Aorta (tissue), 5 donors: Measurements from ENCODE around the gene UGT1A3. TPM values are rescaled to one million over a fixed set of nuclear protein-coding genes. Genes with fewer than 3 reads are reported as not detected.
"Not testable (repeated sequence)": the region's sequence is repeated elsewhere in the genome, so short reads cannot be mapped to it uniquely, and the experiment has no call there.

ENCODE experiments used
- ATAC-seq: fragments of 200-7000 bp; cut with Tn5 transposase; one replicate; pipeline ENCODE4 v1.9.1; 2022; ENCODE audit warnings: moderate library complexity; ENCODE audit not compliant: low FRiP score
- DNase-seq, 2 donors: peaks; one replicate each; pipeline ENCODE4 v3.0.0-alpha.2; 2020
- H3K27ac ChIP-seq, 2 donors: one replicate each; pipeline ENCODE4 v1.5.1; 2013; ENCODE audit warnings: low read length in 2 of 2, mild to moderate bottlenecking in 2 of 2, moderate library complexity in 2 of 2, control low read depth in 1 of 2, inconsistent platforms in 1 of 2, low read depth in 1 of 2
- H3K27me3 ChIP-seq, 2 donors: one replicate each; pipeline ENCODE4 v1.6.1; 2013; ENCODE audit warnings: control low read depth in 1 of 2, low read length in 1 of 2, mild to moderate bottlenecking in 1 of 2, moderate library complexity in 1 of 2; ENCODE audit not compliant: insufficient read depth in 2 of 2, control insufficient read depth in 1 of 2
- H3K36me3 ChIP-seq, 2 donors: one replicate each; pipeline ENCODE4 v1.6.1; 2013; ENCODE audit warnings: control low read depth in 1 of 2, low read length in 1 of 2, mild to moderate bottlenecking in 1 of 2; ENCODE audit not compliant: insufficient read depth in 2 of 2, control insufficient read depth in 1 of 2
- H3K4me1 ChIP-seq, 2 donors: one replicate each; pipeline ENCODE4 v1.6.1; 2013; ENCODE audit warnings: low read length in 2 of 2, control low read depth in 1 of 2, mild to moderate bottlenecking in 1 of 2, moderate library complexity in 1 of 2; ENCODE audit not compliant: insufficient read depth in 2 of 2, control insufficient read depth in 1 of 2
- H3K4me3 ChIP-seq, 2 donors: one replicate each; pipeline ENCODE4 v1.5.1; 2013; ENCODE audit warnings: low read length in 2 of 2, control low read depth in 1 of 2, mild to moderate bottlenecking in 1 of 2
- H3K9me3 ChIP-seq: one replicate; pipeline ENCODE4 v1.6.1; 2013; ENCODE audit warnings: mild to moderate bottlenecking, low read length; ENCODE audit not compliant: control insufficient read depth
- WGBS, 2 donors: extraction: QIAGEN DNeasy Blood & Tissue Kit; methylation state at CpG; one replicate each; pipeline ENCODE4 v1.1.7; 2013; 5-methylcytosine and 5-hydroxymethylcytosine counted together
- intact Hi-C, 2 donors: fragments of 100-400 bp; cut with DNase I; formaldehyde crosslinking; loops; one replicate each; pipeline versions ENCODE4 v1.14.2 to v1.15.0; 2022
- polyA plus RNA-seq, 2 donors: library from polyadenylated mRNA; stranded (reverse); fragments of 200-250 nt; gene quantifications; one replicate each; pipeline ENCODE4 v1.2.3, GENCODE V29; 2013
- total RNA-seq, 2 donors: library from RNA; stranded (reverse); fragmentation: NEBNext Ultra II Directional; extraction: Animal tissue kit (Norgen Biotek cat#: 25700); gene quantifications; one replicate each; pipeline ENCODE4 v1.2.1, GENCODE V29; 2021
- donor health status: healthy with polysubstance abuse.
- donor health status: Bipolar disorder and iron deficiency.
- donor health status: DM: no; HTN: no; CAD: no.
- donor health status: DM: no; HTN: no; CAD: no.
- donor health status: DM: yes; HTN: yes; CAD: no.

UGT1A3 gene
- total and polyA plus RNA-seq, 4 donors: not detected

- intact Hi-C loops: no loop called here
- no peaks in the 10 kb centered on the region for H3K9me3 ChIP-seq
- H3K4me3 ChIP-seq: no peak overlapping the region
- H3K27me3 ChIP-seq: no peaks in the 10 kb centered on the region
- no peaks in the 10 kb centered on the region for H3K4me1 ChIP-seq
- DNase-seq (no peak), ATAC-seq (no peak)
- H3K36me3 ChIP-seq: no peaks in the 10 kb centered on the region
- WGBS, 2 donors: 47 to 51% methylated on average over 4 of the region's 4 CpGs
- H3K27ac ChIP-seq: no peak overlapping the region
Measured at GRCh38 chr2:233690444-233690843, 38.4 kb upstream of the UGT1A3 start.

- no peaks in the 10 kb centered on the region for H3K9me3 ChIP-seq
- DNase-seq: no peak
- H3K4me1 ChIP-seq: no peaks in the 10 kb centered on the region
- 86% methylated on average over 11 of the region's 11 CpGs for WGBS, 2 donors
- no peaks in the 10 kb centered on the region for H3K27me3 ChIP-seq
- intact Hi-C loops: no loop called here
- no peak for ATAC-seq
- H3K36me3 ChIP-seq: no peaks in the 10 kb centered on the region
- H3K27ac ChIP-seq: no peak overlapping the region
- no peak overlapping the region for H3K4me3 ChIP-seq
Measured at GRCh38 chr2:233691443-233692433, 37.1 kb upstream of the UGT1A3 start.

DNA sequence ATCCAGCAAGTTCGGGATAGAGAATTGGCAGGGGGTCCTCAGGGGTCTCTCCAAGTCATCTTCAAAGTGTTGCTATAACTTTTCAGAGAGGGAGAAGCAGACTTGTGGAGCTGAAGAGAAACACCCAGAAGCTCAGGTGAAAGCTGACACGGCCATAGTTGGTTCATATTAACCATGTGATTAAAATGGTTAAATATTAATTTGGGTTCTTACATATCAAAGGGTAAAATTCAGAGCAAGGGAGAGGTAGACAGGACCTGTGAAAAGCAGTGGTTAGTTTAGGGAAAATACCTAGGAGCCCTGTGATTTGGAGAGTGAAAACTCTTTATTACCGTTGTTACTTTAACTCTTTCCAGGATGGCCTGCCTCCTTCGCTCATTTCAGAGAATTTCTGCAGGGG lies 36.2 kb upstream of the UGT1A3 start, which contains the start of gene UGT1A6:
Gene UGT1A6 (plus strand): TSS at position 243 of the 400 bp plus-strand sequence. CDS start 115 bp downstream, at position 358.
- Histone ChIP-seq H3K4me1 (no peaks in the 10 kb centered on the region), H3K27me3 (no peaks in the 10 kb centered on the region), H3K27ac (no peak within 1 kb of the TSS), H3K4me3 (no peak within 1 kb of the TSS), H3K36me3 (no peaks in the 10 kb centered on the region), H3K9me3 (no peaks in the 10 kb centered on the region)
- no peak for ATAC-seq
- 89 to 92% methylated on average over 4 of the region's 4 CpGs for WGBS, 2 donors
- intact Hi-C loops: no loop called here
- no peak for DNase-seq

- no peaks in the 10 kb centered on the region for H3K4me1 ChIP-seq
- ATAC-seq: no peak
Measured at GRCh38 chr2:233693963-233694362, 34.9 kb upstream of the UGT1A3 start.

GRCh38 chr2:233698740-233699139 lies 30.1 kb upstream of the UGT1A3 start:
- intact Hi-C loops: no loop called here
- ATAC-seq (no peak), DNase-seq (no peak)
- Histone ChIP-seq H3K4me1 (no peaks in the 10 kb centered on the region), H3K27me3 (no peaks in the 10 kb centered on the region), H3K4me3 (no peak overlapping the region), H3K27ac (no peak overlapping the region), H3K36me3 (no peaks in the 10 kb centered on the region), H3K9me3 (peaks cover 1% of the 10 kb centered on the region)
- WGBS, 2 donors: 81% methylated on average over 4 of the region's 4 CpGs

More at GRCh38 chr2:233693963-233694362, 34.9 kb upstream of the UGT1A3 start:
- 70 to 78% methylated on average over 6 of the region's 6 CpGs for WGBS, 2 donors
- intact Hi-C loops: no loop called here
- Histone ChIP-seq H3K27me3 (no peaks in the 10 kb centered on the region), H3K36me3 (no peaks in the 10 kb centered on the region), H3K4me3 (no peak overlapping the region), H3K27ac (no peak overlapping the region), H3K9me3 (no peaks in the 10 kb centered on the region)
- no peak for DNase-seq

GRCh38 chr2:233699424-233700027 lies 29.3 kb upstream of the UGT1A3 start:
- DNase-seq (no peak), ATAC-seq (peak; percentile 59)
- H3K36me3 ChIP-seq: no peaks in the 10 kb centered on the region
- intact Hi-C loops: loop anchor here in 1 of 2 donors (10.0 kb wide), 1 partner anchor 215 kb away; no protein-coding TSS in a partner anchor
- WGBS, 2 donors: 92% methylated on average over 8 of the region's 8 CpGs
- no peak overlapping the region for H3K27ac ChIP-seq
- H3K9me3 ChIP-seq: peaks cover 1% of the 10 kb centered on the region
- H3K4me1 ChIP-seq: no peaks in the 10 kb centered on the region
- H3K27me3 ChIP-seq: no peaks in the 10 kb centered on the region
- no peak overlapping the region for H3K4me3 ChIP-seq

DNA sequence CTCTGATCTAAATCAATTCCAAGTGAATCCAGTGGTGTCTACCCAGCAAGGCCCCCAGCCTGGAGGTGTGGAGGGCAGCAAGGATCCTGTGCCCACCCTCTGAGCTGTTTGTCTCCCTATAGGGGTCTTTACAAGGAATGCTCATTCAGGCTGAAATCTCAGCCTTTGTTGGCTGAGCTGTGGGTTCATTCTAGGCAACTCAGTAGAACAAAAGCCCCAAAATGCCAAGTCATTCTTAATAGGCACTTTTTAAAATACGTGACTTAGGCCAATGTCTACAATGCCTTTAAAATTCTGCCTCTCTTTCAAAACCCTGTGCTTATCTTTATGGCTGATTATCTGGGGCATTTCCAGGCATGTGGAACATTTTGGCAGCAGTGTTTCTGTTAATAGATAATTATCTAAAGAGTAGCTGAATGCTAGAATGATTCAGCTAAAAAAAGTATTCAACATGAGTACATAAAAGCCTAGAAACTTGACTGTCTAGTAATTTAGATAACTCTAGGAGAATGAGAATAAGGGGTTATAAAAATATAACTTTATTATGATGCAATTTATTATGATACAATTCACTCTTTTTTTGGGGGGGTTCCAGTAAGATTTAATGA lies 28.7 kb upstream of the UGT1A3 start:
- Histone ChIP-seq H3K36me3 (no peaks in the 10 kb centered on the region), H3K27me3 (no peaks in the 10 kb centered on the region), H3K4me1 (no peaks in the 10 kb centered on the region), H3K27ac (no peak overlapping the region), H3K9me3 (peaks cover 1% of the 10 kb centered on the region), H3K4me3 (no peak overlapping the region)
- intact Hi-C loops: loop anchor here in 1 of 2 donors (10.0 kb wide), 1 partner anchor 215 kb away; no protein-coding TSS in a partner anchor
- ATAC-seq: peak; percentile 38
- DNase-seq: no peak
- WGBS, 2 donors: 0 to 3% methylated on average over 1 of the region's 1 CpG

DNA sequence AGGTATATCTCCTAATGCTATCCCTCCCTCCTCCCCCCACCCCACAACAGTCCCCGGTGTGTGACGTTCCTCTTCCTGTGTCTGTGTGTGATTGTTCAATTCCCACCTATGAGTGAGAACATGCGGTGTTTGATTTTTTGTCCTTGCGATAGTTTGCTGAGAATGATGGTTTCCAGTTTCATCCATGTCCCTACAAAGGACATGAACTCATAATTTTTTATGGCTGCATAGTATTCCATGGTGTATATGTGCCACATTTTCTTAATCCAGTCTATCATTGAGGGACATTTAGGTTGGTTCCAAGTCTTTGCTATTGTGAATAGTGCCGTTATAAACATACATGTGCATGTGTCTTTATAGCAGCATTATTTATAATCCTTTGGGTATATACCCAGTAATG lies 28.0 kb upstream of the UGT1A3 start:
- not testable (repeated sequence) for H3K9me3 ChIP-seq, DNase-seq, H3K27me3 ChIP-seq, H3K27ac ChIP-seq, H3K4me1 ChIP-seq, H3K4me3 ChIP-seq, ATAC-seq, H3K36me3 ChIP-seq
- 91 to 95% methylated on average over 5 of the region's 5 CpGs for WGBS, 2 donors
- intact Hi-C loops: loop anchor here in 1 of 2 donors (10.0 kb wide), 1 partner anchor 216 kb away; no protein-coding TSS in a partner anchor
